GM23248 (cell line): ENCODE measurements around the gene ONECUT1. TPM values are rescaled to one million over a fixed set of nuclear protein-coding genes. Genes with fewer than 3 reads are reported as not detected.
"Not testable (repeated sequence)": the region's sequence is repeated elsewhere in the genome, so short reads cannot be mapped to it uniquely, and the experiment has no call there.

Experiments used
- DNase-seq: peaks from one replicate; pipeline ENCODE4 v3.0.0-alpha.2; 2015
- H2AFZ ChIP-seq: fragments of 200-600 bp; sonication (generic); 2 replicates; pipeline ENCODE4 v1.6.1; 2016; ENCODE audit warnings: antibody characterized with exemption
- H3F3A ChIP-seq: fragments of 200-600 bp; sonication (generic); 2 replicates; pipeline ENCODE4 v1.6.1; 2016; ENCODE audit warnings: mild to moderate bottlenecking, antibody characterized with exemption, mixed run types; ENCODE audit not compliant: insufficient read depth
- H3K27ac ChIP-seq: fragments of 200-600 bp; sonication (generic); 2 replicates; pipeline ENCODE4 v1.5.1; 2016; ENCODE audit warnings: mild to moderate bottlenecking
- H3K27me3 ChIP-seq: fragments of 200-600 bp; sonication (generic); replicated peaks from 2 replicates; pipeline ENCODE4 v1.6.1; 2016; ENCODE audit warnings: mild to moderate bottlenecking; ENCODE audit not compliant: insufficient read depth
- H3K36me3 ChIP-seq: fragments of 200-600 bp; sonication (generic); 2 replicates; pipeline ENCODE4 v1.6.1; 2016; ENCODE audit warnings: low read depth, mild to moderate bottlenecking
- H3K4me1 ChIP-seq: fragments of 200-600 bp; sonication (generic); 2 replicates; pipeline ENCODE4 v1.6.1; 2016; ENCODE audit warnings: mild to moderate bottlenecking; ENCODE audit not compliant: insufficient read depth
- H3K4me2 ChIP-seq: fragments of 200-600 bp; sonication (generic); one replicate; pipeline ENCODE4 v1.6.1; 2016; ENCODE audit warnings: mild to moderate bottlenecking; ENCODE audit not compliant: unreplicated experiment
- H3K4me3 ChIP-seq: fragments of 200-600 bp; sonication (generic); 2 replicates; pipeline ENCODE4 v1.5.1; 2016; ENCODE audit warnings: mild to moderate bottlenecking
- H3K79me2 ChIP-seq: fragments of 200-600 bp; sonication (generic); 2 replicates; pipeline ENCODE4 v1.6.1; 2016; ENCODE audit warnings: mild to moderate bottlenecking; ENCODE audit not compliant: insufficient read depth
- H3K9ac ChIP-seq: fragments of 200-600 bp; sonication (generic); 2 replicates; pipeline ENCODE4 v1.6.1; 2016; ENCODE audit warnings: mild to moderate bottlenecking
- H3K9me2 ChIP-seq: fragments of 200-600 bp; sonication (generic); 2 replicates; pipeline ENCODE4 v1.6.1; 2016; ENCODE audit warnings: mixed run types, mild to moderate bottlenecking, moderate library complexity; ENCODE audit not compliant: insufficient read depth
- H3K9me3 ChIP-seq: fragments of 200-600 bp; sonication (generic); one replicate; pipeline ENCODE4 v1.6.1; 2017; ENCODE audit warnings: low read depth
- H4K20me1 ChIP-seq: fragments of 200-600 bp; sonication (generic); 2 replicates; pipeline ENCODE4 v1.6.0; 2016; ENCODE audit not compliant: insufficient read depth
- EZH2 ChIP-seq: fragments of 200-600 bp; sonication (generic); IDR thresholded peaks from 2 replicates; pipeline ENCODE4 v1.6.1; 2018; ENCODE audit warnings: antibody characterized with exemption, mild to moderate bottlenecking; ENCODE audit not compliant: insufficient read depth, poor library complexity, severe bottlenecking
- EZH2phosphoT487 ChIP-seq: fragments of 200-600 bp; sonication (generic); IDR thresholded peaks from 2 replicates; pipeline ENCODE4 v1.6.1; 2018; ENCODE audit warnings: antibody characterized with exemption, moderate library complexity, mild to moderate bottlenecking, low read depth; ENCODE audit not compliant: insufficient read depth
- WGBS, 2 experiments: methylation state at CpG; one replicate each; pipeline ENCODE4 v1.1.6; 2015 to 2017; ENCODE audit warnings: low lambda C conversion rate in 2 of 2, low coverage in 1 of 2; ENCODE audit errors: missing lambda C conversion rate in 2 of 2; 5-methylcytosine and 5-hydroxymethylcytosine counted together
- in situ Hi-C: fragments of 300-500 bp; cut with MboI; formaldehyde crosslinking; loops from 2 replicates; pipeline ENCODE4 v1.15.0; 2020
- polyA plus RNA-seq: library from polyadenylated mRNA; unstranded; fragments of >200 nt; fragmentation: Nextera tagmentation; extraction: Ambion mirVana; gene quantifications from 2 replicates; pipeline ENCODE4 v1.2.1, GENCODE V29; 2016
- total RNA-seq: library from RNA; depleted of rRNA; stranded (reverse); fragments of >200 nt; shearing (Covaris generic); gene quantifications from 2 replicates; pipeline ENCODE4 v1.2.3, GENCODE V29; 2014

Gene ONECUT1
- total and polyA plus RNA-seq, 2 experiments from 2014 or later: not detected

- TF ChIP-seq EZH2 (no peak), EZH2phosphoT487 (no peak)
- H3K79me2 ChIP-seq: no peaks in the 10 kb centered on the region
- H3K9me3 ChIP-seq: no peaks in the 10 kb centered on the region
- H3K27ac ChIP-seq: no peak overlapping the region
- no peaks in the 10 kb centered on the region for H3K27me3 ChIP-seq
- no peak for DNase-seq
- H3K4me2 ChIP-seq: no peak overlapping the region
- H3K9me2 ChIP-seq: no peaks in the 10 kb centered on the region
- no peak overlapping the region for H2AFZ ChIP-seq
- no peak overlapping the region for H3K4me3 ChIP-seq
- WGBS, 2 experiments: 15 to 19% methylated on average over 4 of the region's 4 CpGs
- no peaks in the 10 kb centered on the region for H3F3A ChIP-seq
- in situ Hi-C loops: no loop called here
- no peaks in the 10 kb centered on the region for H3K4me1 ChIP-seq
- no peak overlapping the region for H3K9ac ChIP-seq
- H4K20me1 ChIP-seq: no peaks in the 10 kb centered on the region
- H3K36me3 ChIP-seq: no peaks in the 10 kb centered on the region
Observed at GRCh38 chr15:52819253-52819652, 29.1 kb upstream of the ONECUT1 start.

GRCh38 chr15:52815899-52816298 lies 25.8 kb upstream of the ONECUT1 start:
- H3K4me3 ChIP-seq, H2AFZ ChIP-seq, H4K20me1 ChIP-seq, H3K27me3 ChIP-seq, H3F3A ChIP-seq, DNase-seq, H3K36me3 ChIP-seq, H3K9me2 ChIP-seq, H3K27ac ChIP-seq, H3K9ac ChIP-seq, H3K79me2 ChIP-seq, H3K4me1 ChIP-seq, H3K4me2 ChIP-seq, in situ Hi-C loops, H3K9me3 ChIP-seq: not testable (repeated sequence)
- WGBS, 2 experiments: 0% methylated on average over 1 of the region's 1 CpG

- H3K36me3 ChIP-seq: no peaks in the 10 kb centered on the region
- H2AFZ ChIP-seq: no peak overlapping the region
- no peak overlapping the region for H3K4me2 ChIP-seq
- no peaks in the 10 kb centered on the region for H3K9me2 ChIP-seq
- H3K79me2 ChIP-seq: no peaks in the 10 kb centered on the region
- no peaks in the 10 kb centered on the region for H4K20me1 ChIP-seq
- in situ Hi-C loops: no loop called here
- H3K4me3 ChIP-seq: no peak overlapping the region
- 14 to 23% methylated on average over 2 of the region's 2 CpGs for WGBS, 2 experiments
- H3F3A ChIP-seq: no peaks in the 10 kb centered on the region
- no peak overlapping the region for H3K27ac ChIP-seq
- peaks cover 60% of the 10 kb centered on the region for H3K27me3 ChIP-seq
- H3K9ac ChIP-seq: no peak overlapping the region
- peaks cover 7% of the 10 kb centered on the region; the same call in 1 of the 2 replicates for H3K4me1 ChIP-seq
- no peak for TF ChIP-seq EZH2
- no peak for TF ChIP-seq EZH2phosphoT487
- no peaks in the 10 kb centered on the region for H3K9me3 ChIP-seq
- DNase-seq: no peak
Observed at GRCh38 chr15:52808996-52809395, 18.9 kb upstream of the ONECUT1 start.

GRCh38 chr15:52808441-52808840 lies 18.3 kb upstream of the ONECUT1 start:
- Histone ChIP-seq H3K79me2 (no peaks in the 10 kb centered on the region), H3K9me3 (no peaks in the 10 kb centered on the region), H3K4me3 (no peak overlapping the region), H3F3A (no peaks in the 10 kb centered on the region), H3K4me1 (peaks cover 7% of the 10 kb centered on the region; the same call in 1 of the 2 replicates), H3K9me2 (no peaks in the 10 kb centered on the region), H3K4me2 (no peak overlapping the region), H3K36me3 (no peaks in the 10 kb centered on the region), H3K9ac (no peak overlapping the region), H4K20me1 (no peaks in the 10 kb centered on the region), H2AFZ (no peak overlapping the region), H3K27me3 (peaks cover 65% of the 10 kb centered on the region), H3K27ac (no peak overlapping the region)
- in situ Hi-C loops: no loop called here
- TF ChIP-seq EZH2: no peak
- no peak for TF ChIP-seq EZH2phosphoT487
- DNase-seq: no peak
- WGBS, 2 experiments: 0 to 4% methylated on average over 1 of the region's 1 CpG

GRCh38 chr15:52806284-52806655 lies 16.1 kb upstream of the ONECUT1 start:
- Histone ChIP-seq H3K27me3 (peaks cover 85% of the 10 kb centered on the region), H4K20me1 (no peaks in the 10 kb centered on the region), H3K9me2 (no peaks in the 10 kb centered on the region), H3K27ac (no peak overlapping the region), H3K9ac (no peak overlapping the region), H3F3A (no peaks in the 10 kb centered on the region), H3K4me3 (no peak overlapping the region), H3K36me3 (no peaks in the 10 kb centered on the region), H3K4me2 (no peak overlapping the region), H3K4me1 (peaks cover 7% of the 10 kb centered on the region; the same call in 1 of the 2 replicates), H3K9me3 (no peaks in the 10 kb centered on the region), H3K79me2 (no peaks in the 10 kb centered on the region), H2AFZ (0 out of 2 replicates have a peak overlapping the region, but pooled peaks have one; percentile 33)
- TF ChIP-seq EZH2phosphoT487 (peak; percentile 28; the same call in 1 of the 2 replicates), EZH2 (no peak)
- no peak for DNase-seq
- in situ Hi-C loops: no loop called here
- WGBS, 2 experiments: 18 to 22% methylated on average over 9 of the region's 9 CpGs
